ENCODE measurements around the gene GTF3C5.
"Not testable (repeated sequence)": the region's sequence is repeated elsewhere in the genome, so short reads cannot be mapped to it uniquely, and the experiment has no call there.

The GTF3C5 gene

GRCh38 chr9:133055788-133056420 lies 25.1 kb downstream of the GTF3C5 start:
- DNase-seq (ENCODE audit: low read depth): no peak

- no peak for DNase-seq (ENCODE audit: low read depth)
Measured at GRCh38 chr9:133056533-133056932, 25.7 kb downstream of the GTF3C5 start.

DNA sequence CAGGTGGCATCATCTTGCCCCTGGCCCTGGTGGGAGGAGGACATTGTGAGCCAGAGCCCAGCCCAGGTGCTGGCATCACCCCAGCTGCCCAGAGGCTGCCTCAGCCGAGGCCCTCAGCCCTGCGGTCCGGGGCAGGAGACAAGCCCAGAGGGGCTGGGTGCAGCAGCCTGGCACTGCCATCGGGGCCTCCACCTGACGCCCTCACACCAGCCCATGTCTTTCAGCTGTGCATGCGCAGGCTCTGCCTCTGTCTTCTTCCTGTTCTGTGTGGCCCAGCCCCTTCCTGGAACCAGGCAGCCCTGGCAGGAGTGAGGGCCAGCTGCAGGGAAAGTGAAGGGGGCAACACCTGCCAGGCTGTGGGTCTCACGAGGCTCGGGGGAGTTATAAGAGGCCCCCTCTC lies 26.2 kb downstream of the GTF3C5 start:
- no peak for DNase-seq (ENCODE audit: low read depth)

- DNase-seq (ENCODE audit: low read depth): no peak
Measured at GRCh38 chr9:133057553-133057952, 26.8 kb downstream of the GTF3C5 start.

DNA sequence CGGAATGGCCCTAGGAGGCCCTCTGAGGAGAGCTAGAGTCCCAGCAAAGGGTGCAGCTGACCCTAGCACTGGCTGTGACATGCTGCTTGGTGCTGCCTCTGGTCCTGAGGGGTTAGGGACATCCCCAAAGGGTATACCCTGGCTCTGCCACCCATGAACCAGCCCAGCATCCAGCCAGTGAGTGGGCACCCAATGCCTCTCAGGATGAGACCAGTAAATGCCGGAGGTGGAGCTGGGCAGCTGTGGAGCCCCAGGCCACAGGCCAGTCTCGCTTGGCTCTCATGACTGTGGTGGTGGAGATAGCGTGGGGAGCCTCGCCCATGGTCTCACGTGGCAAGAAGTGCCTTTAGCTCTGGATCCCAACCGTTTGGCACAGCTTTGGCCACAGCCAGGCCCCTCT lies 27.3 kb downstream of the GTF3C5 start:
- no peak for DNase-seq (ENCODE audit: low read depth)

DNA sequence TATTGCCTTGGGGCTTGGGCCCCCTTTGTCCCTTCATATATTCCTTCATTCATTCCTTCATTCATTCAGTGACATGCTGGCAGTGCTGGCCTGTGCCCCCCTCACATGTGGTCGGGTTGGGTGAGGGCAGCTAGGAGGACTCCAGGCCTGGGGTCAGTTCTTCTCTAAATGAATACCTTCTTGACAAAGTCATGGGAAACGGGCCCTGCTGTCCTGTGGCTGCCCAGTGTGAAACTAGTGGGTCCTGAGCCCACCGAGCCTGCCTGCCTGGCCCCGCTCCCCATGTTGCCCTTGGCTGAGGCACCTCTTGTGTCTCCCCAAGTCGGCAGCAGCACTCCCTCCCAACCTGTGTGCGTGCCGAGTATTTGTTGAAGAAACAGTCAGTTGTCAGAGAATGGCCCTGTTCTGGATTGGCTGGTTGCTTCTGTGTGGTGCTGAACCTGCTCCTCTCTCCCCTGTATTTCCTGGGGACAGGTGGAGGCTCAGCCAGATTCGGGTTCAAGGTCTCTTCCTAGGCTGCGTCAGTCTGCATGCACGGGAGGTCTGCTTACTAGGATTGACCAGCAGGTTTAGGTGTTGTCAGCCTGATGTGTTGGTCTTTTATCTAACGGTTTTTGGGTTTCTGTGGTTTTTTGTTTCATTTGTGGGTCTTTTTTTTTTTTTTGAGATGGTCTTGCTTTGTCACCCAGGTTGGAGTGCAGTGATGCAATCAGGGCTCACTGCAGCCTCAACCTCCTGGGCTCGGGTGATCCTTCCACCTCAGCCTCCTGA lies 27.9 kb downstream of the GTF3C5 start:
- DNase-seq (ENCODE audit: low read depth): no peak

DNA sequence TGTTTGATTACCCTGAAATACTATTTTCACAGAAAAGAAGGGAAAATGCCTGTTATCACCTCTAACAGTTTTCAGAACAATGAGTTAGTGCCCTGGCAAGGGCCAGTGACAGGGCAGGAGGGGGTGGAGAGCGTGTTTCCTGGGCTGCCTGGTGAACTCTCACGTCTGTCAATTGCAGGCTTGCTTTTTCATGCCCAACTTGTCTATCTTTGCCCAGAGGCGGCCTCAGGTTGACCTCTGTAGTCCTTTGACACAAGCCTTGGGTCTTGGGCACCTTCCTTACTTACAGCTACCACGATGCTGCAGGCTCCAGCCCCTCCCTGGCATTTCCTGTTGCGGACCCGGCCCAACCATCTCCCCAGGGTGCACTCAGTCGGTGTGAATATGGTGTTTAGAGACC lies 28.8 kb downstream of the GTF3C5 start:
- no peak for DNase-seq (ENCODE audit: low read depth)

DNA sequence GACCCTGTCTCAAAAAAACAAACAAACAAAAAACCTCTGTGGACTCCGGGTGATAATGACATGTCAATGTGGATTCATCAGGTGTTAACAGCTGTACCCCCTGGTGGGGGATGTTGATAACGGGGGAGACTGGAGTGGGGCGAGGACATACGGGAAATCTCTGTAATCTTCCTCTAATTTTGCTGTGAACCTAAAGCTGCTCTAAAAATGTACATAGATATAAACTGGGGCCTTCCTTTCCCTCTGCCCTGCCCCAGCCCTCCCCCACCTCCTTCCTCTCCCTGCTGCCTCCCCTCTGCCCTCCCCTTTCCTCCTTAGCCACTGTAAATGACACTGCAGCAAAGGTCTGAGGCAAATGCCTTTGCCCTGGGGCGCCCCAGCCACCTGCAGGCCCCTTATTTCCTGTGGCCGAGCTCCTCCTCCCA lies 29.6 kb downstream of the GTF3C5 start:
- no peak for DNase-seq (ENCODE audit: low read depth)

DNA sequence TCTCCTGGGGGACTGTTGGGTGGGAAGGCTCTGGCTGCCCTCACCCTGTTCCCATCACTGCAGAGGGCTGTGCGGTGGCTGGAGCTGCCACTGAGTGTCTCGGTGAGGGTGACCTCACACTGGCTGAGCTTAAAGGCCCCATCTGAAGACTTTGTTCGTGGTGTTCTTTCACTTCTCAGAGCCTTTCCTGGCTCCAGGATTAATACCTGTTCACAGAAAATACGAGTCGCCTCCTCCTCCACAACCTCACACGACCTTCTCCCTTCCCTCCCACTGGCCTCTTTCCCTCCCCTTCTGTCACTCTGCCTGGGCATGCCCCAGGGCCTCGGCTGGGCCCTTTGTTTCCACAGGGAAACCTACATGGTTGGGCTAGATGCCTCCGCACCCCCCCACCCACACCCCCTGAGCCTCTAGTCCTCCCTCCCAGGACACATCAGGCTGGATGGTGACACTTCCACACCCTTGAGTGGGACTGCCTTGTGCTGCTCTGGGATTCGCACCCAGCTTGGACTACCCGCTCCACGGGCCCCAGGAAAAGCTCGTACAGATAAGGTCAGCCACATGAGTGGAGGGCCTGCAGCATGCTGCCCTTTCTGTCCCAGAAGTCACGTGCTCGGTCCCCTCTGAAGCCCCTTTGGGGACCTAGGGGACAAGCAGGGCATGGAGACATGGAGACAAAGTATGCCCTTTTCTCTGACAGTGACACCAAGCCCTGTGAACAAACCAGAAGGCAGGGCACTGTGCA lies 30.4 kb downstream of the GTF3C5 start:
- DNase-seq (ENCODE audit: low read depth): not testable (repeated sequence)

GRCh38 chr9:133061764-133062145 lies 31.0 kb downstream of the GTF3C5 start, which contains the start of gene CEL:
Gene CEL (plus strand): TSS chr9:133061981. CDS start chr9:133062003, 22 bp downstream.
- not testable (repeated sequence) for DNase-seq (ENCODE audit: low read depth)

DNA sequence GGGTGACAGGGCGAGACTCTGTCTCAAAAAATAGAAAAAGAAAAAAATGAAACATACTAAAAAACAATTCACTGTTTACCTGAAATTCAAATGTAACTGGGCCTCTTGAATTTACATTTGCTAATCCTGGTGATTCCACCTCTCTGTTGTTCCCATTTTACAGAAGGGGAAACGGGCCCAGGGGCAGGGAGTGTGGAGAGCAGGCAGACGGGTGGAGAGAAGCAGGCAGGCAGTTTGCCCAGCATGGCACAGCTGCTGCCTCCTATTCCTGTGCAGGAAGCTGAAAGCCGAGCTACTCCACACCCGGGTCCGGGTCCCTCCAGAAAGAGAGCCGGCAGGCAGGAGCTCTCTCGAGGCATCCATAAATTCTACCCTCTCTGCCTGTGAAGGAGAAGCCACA lies 31.8 kb downstream of the GTF3C5 start:
- DNase-seq (ENCODE audit: low read depth): not testable (repeated sequence)

DNA sequence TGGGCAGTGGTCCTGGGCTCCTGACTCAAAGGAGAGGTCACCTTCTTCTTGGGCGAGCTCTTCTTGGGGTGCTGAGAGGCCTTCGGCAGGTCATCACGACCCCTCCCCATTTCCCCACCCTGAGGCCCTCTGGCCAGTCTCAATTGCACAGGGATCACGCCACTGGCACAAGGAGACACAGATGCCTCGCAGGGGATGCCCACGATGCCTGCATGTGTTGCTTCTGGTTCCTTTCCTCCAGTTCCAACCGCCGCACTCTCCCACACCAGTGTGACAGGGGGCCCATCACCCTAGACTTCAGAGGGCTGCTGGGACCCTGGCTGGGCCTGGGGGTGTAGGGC lies 32.3 kb downstream of the GTF3C5 start:
- DNase-seq (ENCODE audit: low read depth): no peak

- DNase-seq (ENCODE audit: low read depth): no peak
Measured at GRCh38 chr9:133063500-133064231, 32.9 kb downstream of the GTF3C5 start.

- no peak for DNase-seq (ENCODE audit: low read depth)
Measured at GRCh38 chr9:133064241-133065069, 33.7 kb downstream of the GTF3C5 start.

- DNase-seq (ENCODE audit: low read depth): no peak
Measured at GRCh38 chr9:133065070-133065388, 34.2 kb downstream of the GTF3C5 start.

DNA sequence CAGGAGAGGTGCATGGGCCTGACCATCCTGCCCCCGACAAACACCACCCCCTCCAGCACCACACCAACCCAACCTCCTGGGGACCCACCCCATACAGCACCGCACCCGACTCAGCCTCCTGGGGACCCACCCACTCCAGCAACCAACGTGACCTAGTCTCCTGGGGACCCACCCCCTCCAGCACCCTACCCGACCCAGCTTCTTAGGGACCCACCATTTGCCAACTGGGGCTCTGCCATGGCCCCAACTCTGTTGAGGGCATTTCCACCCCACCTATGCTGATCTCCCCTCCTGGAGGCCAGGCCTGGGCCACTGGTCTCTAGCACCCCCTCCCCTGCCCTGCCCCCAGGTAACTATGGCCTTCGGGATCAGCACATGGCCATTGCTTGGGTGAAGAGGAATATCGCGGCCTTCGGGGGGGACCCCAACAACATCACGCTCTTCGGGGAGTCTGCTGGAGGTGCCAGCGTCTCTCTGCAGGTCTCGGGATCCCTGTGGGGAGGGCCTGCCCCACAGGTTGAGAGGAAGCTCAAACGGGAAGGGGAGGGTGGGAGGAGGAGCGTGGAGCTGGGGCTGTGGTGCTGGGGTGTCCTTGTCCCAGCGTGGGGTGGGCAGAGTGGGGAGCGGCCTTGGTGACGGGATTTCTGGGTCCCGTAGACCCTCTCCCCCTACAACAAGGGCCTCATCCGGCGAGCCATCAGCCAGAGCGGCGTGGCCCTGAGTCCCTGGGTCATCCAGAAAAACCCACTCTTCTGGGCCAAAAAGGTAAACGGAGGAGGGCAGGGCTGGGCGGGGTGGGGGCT lies 35.6 kb downstream of the GTF3C5 start:
- DNase-seq (ENCODE audit: low read depth): no peak

DNA sequence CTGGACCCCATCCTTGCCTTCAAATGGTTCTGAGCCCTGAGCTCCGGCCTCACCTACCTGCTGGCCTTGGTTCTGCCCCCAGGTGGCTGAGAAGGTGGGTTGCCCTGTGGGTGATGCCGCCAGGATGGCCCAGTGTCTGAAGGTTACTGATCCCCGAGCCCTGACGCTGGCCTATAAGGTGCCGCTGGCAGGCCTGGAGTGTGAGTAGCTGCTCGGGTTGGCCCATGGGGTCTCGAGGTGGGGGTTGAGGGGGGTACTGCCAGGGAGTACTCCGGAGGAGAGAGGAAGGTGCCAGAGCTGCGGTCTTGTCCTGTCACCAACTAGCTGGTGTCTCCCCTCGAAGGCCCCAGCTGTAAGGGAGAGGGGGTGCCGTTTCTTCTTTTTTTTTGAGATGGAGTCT lies 36.2 kb downstream of the GTF3C5 start:
- no peak for DNase-seq (ENCODE audit: low read depth)

DNA sequence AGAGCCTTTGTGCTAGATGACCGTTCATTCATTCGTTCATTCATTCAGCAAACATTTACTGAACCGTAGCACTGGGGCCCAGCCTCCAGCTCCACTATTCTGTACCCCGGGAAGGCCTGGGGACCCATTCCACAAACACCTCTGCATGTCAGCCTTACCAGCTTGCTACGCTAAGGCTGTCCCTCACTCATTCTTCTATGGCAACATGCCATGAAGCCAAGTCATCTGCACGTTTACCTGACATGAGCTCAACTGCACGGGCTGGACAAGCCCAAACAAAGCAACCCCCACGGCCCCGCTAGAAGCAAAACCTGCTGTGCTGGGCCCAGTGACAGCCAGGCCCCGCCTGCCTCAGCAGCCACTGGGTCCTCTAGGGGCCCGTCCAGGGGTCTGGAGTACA lies 37.0 kb downstream of the GTF3C5 start:
- no peak for DNase-seq (ENCODE audit: low read depth)

DNA sequence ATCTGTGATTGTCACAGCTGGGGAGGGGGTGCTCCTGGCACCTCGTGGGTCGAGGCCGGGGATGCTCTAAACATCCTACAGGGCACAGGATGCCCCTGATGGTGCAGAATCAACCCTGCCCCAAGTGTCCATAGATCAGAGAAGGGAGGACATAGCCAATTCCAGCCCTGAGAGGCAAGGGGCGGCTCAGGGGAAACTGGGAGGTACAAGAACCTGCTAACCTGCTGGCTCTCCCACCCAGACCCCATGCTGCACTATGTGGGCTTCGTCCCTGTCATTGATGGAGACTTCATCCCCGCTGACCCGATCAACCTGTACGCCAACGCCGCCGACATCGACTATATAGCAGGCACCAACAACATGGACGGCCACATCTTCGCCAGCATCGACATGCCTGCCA lies 37.6 kb downstream of the GTF3C5 start:
- DNase-seq (ENCODE audit: low read depth): not testable (repeated sequence)

DNA sequence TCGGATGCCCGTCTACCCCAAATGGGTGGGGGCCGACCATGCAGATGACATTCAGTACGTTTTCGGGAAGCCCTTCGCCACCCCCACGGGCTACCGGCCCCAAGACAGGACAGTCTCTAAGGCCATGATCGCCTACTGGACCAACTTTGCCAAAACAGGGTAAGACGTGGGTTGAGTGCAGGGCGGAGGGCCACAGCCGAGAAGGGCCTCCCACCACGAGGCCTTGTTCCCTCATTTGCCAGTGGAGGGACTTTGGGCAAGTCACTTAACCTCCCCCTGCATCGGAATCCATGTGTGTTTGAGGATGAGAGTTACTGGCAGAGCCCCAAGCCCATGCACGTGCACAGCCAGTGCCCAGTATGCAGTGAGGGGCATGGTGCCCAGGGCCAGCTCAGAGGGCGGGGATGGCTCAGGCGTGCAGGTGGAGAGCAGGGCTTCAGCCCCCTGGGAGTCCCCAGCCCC lies 39.7 kb downstream of the GTF3C5 start:
- not testable (repeated sequence) for DNase-seq (ENCODE audit: low read depth)

GRCh38 chr9:133070985-133071384 lies 40.2 kb downstream of the GTF3C5 start:
- not testable (repeated sequence) for DNase-seq (ENCODE audit: low read depth)

Measured in fibroblast of gingiva (primary cell).